DND-41 (cell line): ENCODE results near the gene MAGEA6.
"Not testable (repeated sequence)": the region's sequence is repeated elsewhere in the genome, so short reads cannot be mapped to it uniquely, and the experiment has no call there.

Source experiments
- ATAC-seq: fragments of 200-7000 bp; cut with Tn5 transposase; 3 replicates; pipeline ENCODE4 v1.9.1; 2021; ENCODE audit warnings: low read depth; ENCODE audit not compliant: insufficient read depth
- DNase-seq: peaks from one replicate; pipeline ENCODE4 v3.0.0-alpha.2; 2020
- H2AFZ ChIP-seq: 2 replicates; pipeline ENCODE4 v1.6.0; 2012; ENCODE audit warnings: low read depth, low read length
- H3K27ac ChIP-seq: 2 replicates; pipeline ENCODE4 v1.5.1; 2012; ENCODE audit warnings: low read length, inconsistent platforms
- H3K27me3 ChIP-seq: fragments of 200-600 bp; sonication (generic); 2 replicates; pipeline ENCODE4 v1.6.0; 2012; ENCODE audit warnings: low read length, mild to moderate bottlenecking, inconsistent platforms; ENCODE audit not compliant: insufficient read depth, poor library complexity
- H3K36me3 ChIP-seq: 2 replicates; pipeline ENCODE4 v1.5.1; 2012; ENCODE audit warnings: low read length, inconsistent platforms; ENCODE audit not compliant: insufficient read depth
- H3K4me1 ChIP-seq: 2 replicates; pipeline ENCODE4 v1.5.1; 2012; ENCODE audit warnings: mild to moderate bottlenecking, low read length; ENCODE audit not compliant: insufficient read depth
- H3K4me2 ChIP-seq: 2 replicates; pipeline ENCODE4 v1.6.0; 2012; ENCODE audit warnings: mild to moderate bottlenecking, moderate library complexity, low read length, inconsistent platforms; ENCODE audit not compliant: insufficient read depth
- H3K4me3 ChIP-seq, 2 experiments: fragments of 200-600 bp in 1 of 2; shearing (Covaris generic) in 1 of 2; 2 replicates each; pipeline ENCODE4 v1.5.1; 2012 to 2016; ENCODE audit warnings: inconsistent platforms in 2 of 2, low read length in 2 of 2, mild to moderate bottlenecking in 2 of 2, low read depth in 1 of 2, moderate library complexity in 1 of 2
- H3K79me2 ChIP-seq: 2 replicates; pipeline ENCODE4 v1.6.0; 2012; ENCODE audit warnings: low read length, inconsistent platforms; ENCODE audit not compliant: insufficient read depth
- H3K9ac ChIP-seq: 2 replicates; pipeline ENCODE4 v1.6.0; 2012; ENCODE audit warnings: low read depth, mild to moderate bottlenecking, inconsistent platforms, low read length, moderate library complexity
- H3K9me3 ChIP-seq: 2 replicates; pipeline ENCODE4 v1.5.1; 2012; ENCODE audit warnings: low read length, moderate library complexity, mild to moderate bottlenecking, inconsistent platforms; ENCODE audit not compliant: insufficient read depth, severe bottlenecking
- H4K20me1 ChIP-seq: 2 replicates; pipeline ENCODE4 v1.6.0; 2012; ENCODE audit warnings: low read length; ENCODE audit not compliant: insufficient read depth
- CTCF ChIP-seq: IDR thresholded peaks from 2 replicates; pipeline ENCODE4 v1.5.1; 2012; ENCODE audit warnings: borderline replicate concordance, low read length, moderate library complexity, mild to moderate bottlenecking; ENCODE audit not compliant: poor library complexity, severe bottlenecking; ENCODE audit errors: extremely low read depth
- EZH2 ChIP-seq: IDR thresholded peaks from 3 replicates; pipeline ENCODE4 v1.6.1; 2012; ENCODE audit warnings: borderline replicate concordance, low read depth, mild to moderate bottlenecking, moderate library complexity, low read length, inconsistent platforms; ENCODE audit not compliant: severe bottlenecking

Gene MAGEA6

GRCh38 chrX:152806035-152806434, 36.5 kb upstream of the MAGEA6 start:
- H2AFZ ChIP-seq, result no peak overlapping the region

GRCh38 chrX:152798945-152799344, 29.5 kb upstream of the MAGEA6 start:
- Histone ChIP-seq H3K4me2 (no peak overlapping the region), H3K27ac (no peak overlapping the region), H3K27me3 (no peaks in the 10 kb centered on the region), H3K9ac (no peak overlapping the region), H3K9me3 (no peaks in the 10 kb centered on the region), H4K20me1 (no peaks in the 10 kb centered on the region), H3K4me1 (no peaks in the 10 kb centered on the region), H3K79me2 (no peaks in the 10 kb centered on the region), H3K36me3 (no peaks in the 10 kb centered on the region), H3K4me3 (no peak overlapping the region), H2AFZ (no peak overlapping the region)
- TF ChIP-seq EZH2, result no peak
- no peak for TF ChIP-seq CTCF
- DNase-seq (no peak), ATAC-seq (no peak)

More at GRCh38 chrX:152806035-152806434, 36.5 kb upstream of the MAGEA6 start:
- Histone ChIP-seq H3K4me1 (no peaks in the 10 kb centered on the region), H3K79me2 (no peaks in the 10 kb centered on the region), H3K36me3 (no peaks in the 10 kb centered on the region), H4K20me1 (no peaks in the 10 kb centered on the region), H3K4me3 (no peak overlapping the region), H3K27me3 (no peaks in the 10 kb centered on the region), H3K9me3 (no peaks in the 10 kb centered on the region), H3K4me2 (no peak overlapping the region), H3K27ac (no peak overlapping the region), H3K9ac (no peak overlapping the region)
- DNase-seq (no peak), ATAC-seq (no peak)
- TF ChIP-seq CTCF (no peak), EZH2 (no peak)

- not testable (repeated sequence) for H3K4me2 ChIP-seq, H3K79me2 ChIP-seq, H3K9ac ChIP-seq, H3K27me3 ChIP-seq, H3K9me3 ChIP-seq, H3K36me3 ChIP-seq, H3K4me1 ChIP-seq, H4K20me1 ChIP-seq, DNase-seq, H2AFZ ChIP-seq, H3K4me3 ChIP-seq, H3K27ac ChIP-seq
- ATAC-seq, result peak; percentile 40; the same call in 2 of the 3 replicates
Measured at GRCh38 chrX:152787062-152787461, 17.6 kb upstream of the MAGEA6 start.

- H3K36me3 ChIP-seq, H3K4me3 ChIP-seq, DNase-seq, H3K27me3 ChIP-seq, ATAC-seq, H3K4me2 ChIP-seq, H3K9ac ChIP-seq, H3K27ac ChIP-seq, H3K79me2 ChIP-seq, H3K9me3 ChIP-seq, H2AFZ ChIP-seq, H4K20me1 ChIP-seq, H3K4me1 ChIP-seq: not testable (repeated sequence)
Measured at GRCh38 chrX:152766562-152766961, 2.9 kb downstream of the MAGEA6 start.

GRCh38 chrX:152761582-152761981, 7.9 kb downstream of the MAGEA6 start:
- not testable (repeated sequence) for H3K36me3 ChIP-seq, H3K4me3 ChIP-seq, H3K27me3 ChIP-seq, ATAC-seq, H3K9me3 ChIP-seq, H3K9ac ChIP-seq, DNase-seq, H3K4me2 ChIP-seq, H3K27ac ChIP-seq, H4K20me1 ChIP-seq, H3K79me2 ChIP-seq, H2AFZ ChIP-seq, H3K4me1 ChIP-seq

GRCh38 chrX:152759544-152759943, 9.9 kb downstream of the MAGEA6 start:
- H4K20me1 ChIP-seq, H3K4me3 ChIP-seq, H3K4me1 ChIP-seq, H3K9ac ChIP-seq, H3K36me3 ChIP-seq, H3K27ac ChIP-seq, H3K27me3 ChIP-seq, H3K9me3 ChIP-seq, H3K4me2 ChIP-seq, H3K79me2 ChIP-seq, ATAC-seq, DNase-seq, H2AFZ ChIP-seq: not testable (repeated sequence)

- H3K27ac ChIP-seq, ATAC-seq, DNase-seq: not testable (repeated sequence)
Measured at GRCh38 chrX:152758918-152759317, 10.6 kb downstream of the MAGEA6 start, which contains the start of gene CSAG3. Gene CSAG3, plus strand, starts transcription at chrX:152759218.

More at GRCh38 chrX:152758918-152759317, 10.6 kb downstream of the MAGEA6 start, which contains the start of gene CSAG3:
- H3K4me1 ChIP-seq, H3K27me3 ChIP-seq, H2AFZ ChIP-seq, H3K4me3 ChIP-seq, H3K9me3 ChIP-seq, H3K79me2 ChIP-seq, H4K20me1 ChIP-seq, H3K4me2 ChIP-seq, H3K9ac ChIP-seq, H3K36me3 ChIP-seq: not testable (repeated sequence)
